Measurements from ENCODE around the gene KCNK15. TPM values are rescaled to one million over a fixed set of nuclear protein-coding genes. Genes with fewer than 3 reads are reported as not detected.
"Not testable (repeated sequence)": the region's sequence is repeated elsewhere in the genome, so short reads cannot be mapped to it uniquely, and the experiment has no call there.

Gene KCNK15
- total RNA-seq, 1 experiment from 2014 or later = 0.33 TPM

GRCh38 chr20:44762466-44763140, 16.9 kb downstream of the KCNK15 start:
- Histone ChIP-seq H2AK5ac (ENCODE audit: insufficient read length, low read length) (no peak overlapping the region), H3K79me1 (ENCODE audit: insufficient read depth, low read depth, low read length, poor library complexity, severe bottlenecking) (no peaks in the 10 kb centered on the region), H3K23ac (ENCODE audit: insufficient read length, low read depth, low read length) (no peak overlapping the region), H3K27ac (ENCODE audit: insufficient read length, low read depth, low read length) (no peak overlapping the region), H2BK15ac (ENCODE audit: low read depth, low read length) (no peak overlapping the region), H3K79me2 (ENCODE audit: insufficient read depth, low read length) (no peaks in the 10 kb centered on the region), H3K56ac (ENCODE audit: insufficient read length, low read depth, low read length) (no peak overlapping the region), H3K4ac (ENCODE audit: low read depth, low read length) (no peak overlapping the region), H3K9me3 (ENCODE audit: control insufficient read depth, low read depth, low read length) (no peaks in the 10 kb centered on the region), H2AFZ (ENCODE audit: low read length) (no peak overlapping the region), H3K4me1 (ENCODE audit: insufficient read depth, low read length) (no peaks in the 10 kb centered on the region; the same call in 1 of the 2 replicates), H3K14ac (ENCODE audit: insufficient read depth, low read length) (no peak overlapping the region), H4K20me1 (ENCODE audit: control insufficient read depth, insufficient read depth, insufficient read length) (no peaks in the 10 kb centered on the region), H2BK120ac (ENCODE audit: low read depth, low read length, poor library complexity, severe bottlenecking) (no peak overlapping the region), H3K4me2 (ENCODE audit: insufficient read depth, insufficient read length, low read length) (no peak overlapping the region), H2BK5ac (ENCODE audit: insufficient read length, low read length) (no peak overlapping the region), H2BK20ac (ENCODE audit: low read depth, low read length, poor library complexity, severe bottlenecking) (no peak overlapping the region), H4K5ac (ENCODE audit: insufficient read length, low read depth, low read length) (no peak overlapping the region), H3K27me3 (ENCODE audit: insufficient read depth, low read length) (no peaks in the 10 kb centered on the region), H3K9ac (ENCODE audit: extremely low read depth, insufficient read length, low read length) (no peak overlapping the region), H2BK12ac (ENCODE audit: insufficient read length, low read depth, low read length) (no peak overlapping the region), H3K23me2 (ENCODE audit: insufficient read length, low read depth, low read length, poor library complexity, severe bottlenecking) (no peaks in the 10 kb centered on the region), H4K8ac (replicated peaks; ENCODE audit: insufficient read length, low read depth, low read length) (no peak overlapping the region), H3K18ac (ENCODE audit: insufficient read length, low read depth, low read length) (no peak overlapping the region), H3T11ph (ENCODE audit: low read length) (no peak overlapping the region), H4K91ac (ENCODE audit: insufficient read length, low read depth, low read length) (no peak overlapping the region)
- H3K27me3 Mint-ChIP-seq (ENCODE audit: low read depth) = no peaks in the 10 kb centered on the region
- no CpG with 5 or more reads among the region's 10 CpGs for WGBS (ENCODE audit: extremely low coverage, insufficient read length, low lambda C conversion rate)
- H3K4me3 Mint-ChIP-seq = no peak overlapping the region
- no peaks in the 10 kb centered on the region for H3K9me3 Mint-ChIP-seq
- H3K27ac Mint-ChIP-seq = no peak overlapping the region
- peaks cover 16 to 25% of the 10 kb centered on the region in 2 experiments for H3K4me1 Mint-ChIP-seq
- peaks cover 0 to 3% (median 0%) of the 10 kb centered on the region in 3 experiments; a peak in 3 of 7 replicates for H3K36me3 Mint-ChIP-seq (ENCODE audit: insufficient read depth in 1 of 3, low read depth in 3 of 3)
- no peak for DNase-seq
- no peak for TF ChIP-seq CTCF (conservative IDR thresholded peaks at IDR 0.05)

GRCh38 chr20:44763798-44764197, 18.1 kb downstream of the KCNK15 start:
- peaks cover 16 to 25% of the 10 kb centered on the region in 2 experiments for H3K4me1 Mint-ChIP-seq
- H3K4me3 Mint-ChIP-seq; H3K27ac ChIP-seq (ENCODE audit: insufficient read length, low read depth, low read length); H2BK15ac ChIP-seq (ENCODE audit: low read depth, low read length); H3K9me3 Mint-ChIP-seq; H3K27me3 Mint-ChIP-seq (ENCODE audit: low read depth); H4K8ac ChIP-seq (replicated peaks; ENCODE audit: insufficient read length, low read depth, low read length); H2BK5ac ChIP-seq (ENCODE audit: insufficient read length, low read length); DNase-seq; H3K27ac Mint-ChIP-seq; H2BK12ac ChIP-seq (ENCODE audit: insufficient read length, low read depth, low read length); H2AFZ ChIP-seq (ENCODE audit: low read length); H3K4me2 ChIP-seq (ENCODE audit: insufficient read depth, insufficient read length, low read length); H3K9ac ChIP-seq (ENCODE audit: extremely low read depth, insufficient read length, low read length); H3K18ac ChIP-seq (ENCODE audit: insufficient read length, low read depth, low read length); H4K5ac ChIP-seq (ENCODE audit: insufficient read length, low read depth, low read length); H3K9me3 ChIP-seq (ENCODE audit: control insufficient read depth, low read depth, low read length); H3K14ac ChIP-seq (ENCODE audit: insufficient read depth, low read length); H4K20me1 ChIP-seq (ENCODE audit: control insufficient read depth, insufficient read depth, insufficient read length); H3K23ac ChIP-seq (ENCODE audit: insufficient read length, low read depth, low read length); H4K91ac ChIP-seq (ENCODE audit: insufficient read length, low read depth, low read length); H3K23me2 ChIP-seq (ENCODE audit: insufficient read length, low read depth, low read length, poor library complexity, severe bottlenecking); H3K56ac ChIP-seq (ENCODE audit: insufficient read length, low read depth, low read length); H2BK120ac ChIP-seq (ENCODE audit: low read depth, low read length, poor library complexity, severe bottlenecking); H3K79me1 ChIP-seq (ENCODE audit: insufficient read depth, low read depth, low read length, poor library complexity, severe bottlenecking); H3K4me1 ChIP-seq (ENCODE audit: insufficient read depth, low read length); H3K27me3 ChIP-seq (ENCODE audit: insufficient read depth, low read length); H3K4ac ChIP-seq (ENCODE audit: low read depth, low read length); H2BK20ac ChIP-seq (ENCODE audit: low read depth, low read length, poor library complexity, severe bottlenecking); H3K36me3 Mint-ChIP-seq (ENCODE audit: insufficient read depth in 1 of 3, low read depth in 3 of 3); H2AK5ac ChIP-seq (ENCODE audit: insufficient read length, low read length); H3T11ph ChIP-seq (ENCODE audit: low read length); H3K79me2 ChIP-seq (ENCODE audit: insufficient read depth, low read length): not testable (repeated sequence)
- no CpG with 5 or more reads among the region's 3 CpGs for WGBS (ENCODE audit: extremely low coverage, insufficient read length, low lambda C conversion rate)
